Cardiac septum (tissue), 1 donor: ENCODE results near the gene R3HDM2. TPM values are rescaled to one million over a fixed set of nuclear protein-coding genes. Genes with fewer than 3 reads are reported as not detected.
"Not testable (repeated sequence)": the region's sequence is repeated elsewhere in the genome, so short reads cannot be mapped to it uniquely, and the experiment has no call there.

Experiments
- DNase-seq: peaks from one replicate; pipeline ENCODE4 v3.0.0-alpha.2; 2020; ENCODE audit warnings: low spot score
- intact Hi-C: fragments of 100-400 bp; cut with DNase I; formaldehyde crosslinking; loops from one replicate; pipeline ENCODE4 v1.14.0; 2022
- total RNA-seq: library from RNA; stranded (reverse); fragmentation: NEBNext Ultra II Directional; extraction: Animal tissue kit (Norgen Biotek cat#: 25700); gene quantifications from one replicate; pipeline ENCODE4 v1.2.1, GENCODE V29; 2021
- donor health status: DM: no; HTN: no; CAD: no.

R3HDM2 gene
- total RNA-seq, 1 donor from 2014 or later = 77.7 TPM

DNA sequence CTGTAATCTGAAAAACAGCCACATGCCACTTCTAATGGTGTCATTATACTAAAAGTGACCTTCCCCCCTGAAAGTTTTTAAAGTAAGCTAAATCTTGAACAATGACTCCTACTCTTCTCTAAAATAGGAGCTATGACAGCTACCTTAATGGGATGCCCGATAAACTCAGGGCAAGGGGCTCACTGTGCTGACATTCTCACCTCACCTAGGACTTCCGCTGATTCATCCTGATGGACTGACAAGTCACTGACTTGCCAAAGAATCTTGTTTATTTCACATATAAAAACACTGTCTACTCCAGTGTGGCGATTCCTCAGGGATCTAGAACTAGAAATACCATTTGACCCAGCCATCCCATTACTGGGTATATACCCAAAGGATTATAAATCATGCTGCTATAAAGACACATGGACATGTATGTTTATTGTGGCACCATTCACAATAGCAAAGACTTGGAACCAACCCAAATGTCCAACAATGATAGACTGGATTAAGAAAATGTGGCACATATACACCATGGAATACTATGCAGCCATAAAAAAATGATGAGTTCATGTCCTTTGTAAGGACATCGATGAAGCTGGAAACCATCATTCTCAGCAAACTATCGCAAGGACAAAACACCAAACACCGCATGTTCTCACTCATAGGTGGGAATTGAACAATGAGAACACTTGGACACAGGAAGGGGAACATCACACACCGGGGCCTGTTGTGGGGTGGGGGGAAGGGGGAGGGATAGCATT, 31.0 kb downstream of the R3HDM2 start:
- intact Hi-C loops = not testable (repeated sequence)

DNA sequence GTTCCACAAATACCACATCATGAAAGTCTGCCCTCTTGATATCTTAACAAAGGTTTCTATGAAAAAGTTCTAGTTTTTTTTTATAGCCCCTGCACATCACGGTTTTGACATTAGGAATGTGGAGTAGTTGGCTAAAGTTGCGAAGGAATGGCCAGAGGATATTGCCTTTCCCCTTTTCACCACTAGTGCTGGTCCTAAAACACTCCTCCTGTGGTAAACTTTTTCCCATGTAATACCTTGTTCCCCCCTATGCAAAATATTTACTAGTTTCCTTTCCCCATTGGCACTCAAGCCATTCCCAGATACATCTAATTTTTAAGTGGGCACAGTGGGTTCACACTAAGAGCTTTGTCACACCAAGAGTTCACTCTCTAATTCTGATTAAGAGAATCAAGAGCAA, 33.4 kb downstream of the R3HDM2 start:
- intact Hi-C loops = no loop called here
- DNase-seq = no peak

More for the DNA sequence above, 31.0 kb downstream of the R3HDM2 start:
- DNase-seq = not testable (repeated sequence)

- no peak for DNase-seq
- intact Hi-C loops = no loop called here
These were observed 35.7 kb downstream of the R3HDM2 start for GRCh38 chr12:57395121-57395520.

GRCh38 chr12:57390174-57390573, 40.7 kb downstream of the R3HDM2 start:
- intact Hi-C loops = no loop called here
- DNase-seq = no peak

DNA sequence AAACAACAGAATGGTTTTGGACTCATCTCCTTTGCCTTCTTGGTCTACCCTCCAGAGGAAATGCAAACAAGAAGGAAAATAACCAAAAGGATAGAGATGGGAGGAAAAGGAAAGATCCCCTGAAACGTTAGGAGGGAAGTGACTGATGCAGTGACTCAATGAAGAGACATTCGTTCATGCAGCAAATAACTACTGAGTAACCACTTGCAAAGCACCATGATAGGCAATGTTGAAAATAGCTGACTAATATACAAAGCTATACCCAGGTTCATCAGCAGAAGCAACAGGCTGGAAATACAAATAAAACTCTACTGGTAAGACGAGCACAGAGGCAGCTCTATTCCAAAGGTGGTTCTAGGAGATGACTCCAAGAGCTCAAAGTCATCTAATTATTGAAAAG, 41.8 kb downstream of the R3HDM2 start:
- no peak for DNase-seq
- intact Hi-C loops = no loop called here

GRCh38 chr12:57388425-57388824, 42.4 kb downstream of the R3HDM2 start:
- intact Hi-C loops = no loop called here
- no peak for DNase-seq

- DNase-seq = no peak
- intact Hi-C loops = no loop called here
These were observed 44.6 kb downstream of the R3HDM2 start for GRCh38 chr12:57386187-57386720.

DNA sequence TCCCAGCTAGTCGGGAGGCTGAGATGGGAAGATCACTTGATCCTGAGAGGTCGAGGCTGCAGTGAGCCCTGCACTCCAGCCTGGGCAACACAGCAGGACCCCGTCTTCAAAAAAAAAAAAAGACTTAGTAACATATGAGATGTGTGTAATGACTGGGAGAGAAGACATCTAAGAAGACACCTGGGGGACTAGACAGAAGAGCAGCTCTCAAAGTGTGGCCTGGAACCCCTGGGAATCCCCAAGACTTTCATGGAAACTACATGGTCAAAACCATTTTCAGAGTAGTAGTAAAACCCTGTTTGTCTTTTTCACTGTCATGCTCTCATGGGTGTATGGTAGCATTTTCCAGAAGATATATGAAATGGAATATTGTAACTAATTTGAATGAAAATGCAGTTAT, 45.3 kb downstream of the R3HDM2 start:
- intact Hi-C loops = no loop called here
- DNase-seq = no peak

DNA sequence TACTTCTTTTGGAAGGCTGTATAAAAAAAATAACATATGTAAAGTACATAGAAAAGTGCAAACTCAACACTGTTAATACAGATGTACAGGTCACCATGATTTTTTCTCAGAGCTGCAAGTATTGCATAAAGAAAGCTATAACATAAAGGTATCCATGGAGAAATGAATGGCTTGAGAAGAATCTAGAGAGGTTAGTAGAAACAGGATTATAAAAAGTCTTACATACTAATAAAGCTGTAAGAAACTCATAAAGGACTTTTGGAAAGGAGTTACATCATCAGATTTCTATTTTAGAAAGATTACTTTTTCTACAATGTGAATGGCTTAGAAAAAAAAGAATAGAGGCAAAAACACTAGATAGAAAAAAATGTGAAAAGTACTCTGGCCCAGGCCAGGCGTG, 46.4 kb downstream of the R3HDM2 start:
- no peak for DNase-seq
- intact Hi-C loops = no loop called here

DNA sequence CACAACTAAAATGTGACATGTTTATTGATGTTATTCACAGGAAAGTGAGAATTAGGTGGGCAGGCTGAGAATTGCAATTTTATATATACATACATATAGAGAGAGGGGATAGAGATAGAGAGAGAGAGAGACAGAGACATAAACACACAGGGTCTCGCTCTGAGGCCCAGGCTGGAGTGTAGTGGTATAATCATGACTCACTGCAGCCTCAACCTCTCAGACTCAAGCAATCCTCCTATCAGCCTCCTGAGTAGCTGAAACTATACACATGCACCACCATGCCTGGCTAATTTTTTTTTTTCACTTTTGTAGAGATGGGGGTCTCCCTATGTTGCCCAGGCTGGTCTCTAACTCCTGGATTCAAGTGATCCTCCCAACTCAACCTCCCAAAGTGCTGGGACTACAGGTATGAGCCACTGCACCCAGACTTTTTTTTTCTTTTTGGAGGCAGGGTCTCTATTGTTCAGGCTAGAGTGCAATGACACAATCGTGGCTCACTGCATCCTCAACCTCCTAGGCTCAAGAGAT, 49.1 kb downstream of the R3HDM2 start:
- no peak for DNase-seq
- intact Hi-C loops = no loop called here

DNA sequence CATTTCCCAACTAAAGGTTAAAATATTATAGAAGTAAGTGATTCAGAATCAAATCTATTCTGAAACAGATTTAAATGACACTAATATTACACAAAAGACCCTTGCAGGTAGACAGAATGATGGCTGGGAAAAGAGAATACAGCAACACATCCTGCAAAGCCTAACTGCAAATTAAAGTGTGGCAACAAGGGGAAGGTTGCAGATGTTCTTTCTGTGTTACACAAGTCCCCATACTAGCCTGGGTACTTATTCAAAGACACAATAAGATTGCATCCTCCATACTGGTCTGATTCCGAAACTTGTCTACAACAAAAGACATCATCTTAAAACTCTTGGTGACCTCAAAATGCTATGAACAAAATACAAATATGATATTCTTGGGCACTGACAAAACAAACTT, 50.5 kb downstream of the R3HDM2 start:
- no peak for DNase-seq
- intact Hi-C loops = no loop called here

GRCh38 chr12:57377103-57377840, 53.6 kb downstream of the R3HDM2 start:
- no peak for DNase-seq
- intact Hi-C loops = no loop called here

- intact Hi-C loops = no loop called here
- DNase-seq = no peak
These were observed 58.6 kb downstream of the R3HDM2 start for GRCh38 chr12:57372233-57372632.

DNA sequence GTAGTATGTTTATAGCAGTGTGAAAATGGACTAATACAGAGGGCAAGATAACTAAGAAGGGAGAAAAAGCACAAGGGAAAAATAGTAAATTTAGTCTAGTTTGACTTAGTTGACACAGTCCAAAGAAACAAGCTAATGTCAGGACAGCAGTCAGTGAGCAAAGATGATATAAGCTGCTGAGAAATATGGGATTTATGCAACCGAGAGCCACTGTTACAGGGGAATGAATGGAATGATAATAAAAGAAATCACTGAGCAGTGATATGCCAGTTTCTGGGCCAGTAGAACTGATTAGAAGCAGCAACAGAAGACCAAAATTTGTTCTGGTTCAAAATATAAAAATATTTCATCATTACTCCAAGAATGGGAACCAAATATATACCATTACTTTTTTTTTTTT, 60.1 kb downstream of the R3HDM2 start:
- intact Hi-C loops = no loop called here
- no peak for DNase-seq

DNA sequence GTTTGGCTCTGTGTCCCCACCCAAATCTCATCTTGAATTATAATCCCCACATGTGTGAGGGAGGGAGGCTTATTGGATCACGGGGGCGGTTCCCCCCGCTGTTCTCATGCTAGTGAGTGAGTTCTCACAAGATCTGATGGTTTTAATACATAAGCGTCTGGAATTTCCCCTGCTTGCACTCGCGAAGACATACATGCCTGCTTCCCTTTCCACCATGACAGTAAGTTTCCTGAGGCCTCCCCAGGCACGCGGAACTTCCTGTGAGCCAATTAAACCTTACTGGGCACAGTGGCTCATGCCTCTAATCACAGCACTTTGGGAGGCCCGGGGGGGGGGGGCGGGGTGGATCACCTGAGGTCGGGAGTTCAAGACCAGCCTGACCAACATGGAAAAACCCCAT, 60.8 kb downstream of the R3HDM2 start:
- no peak for DNase-seq
- intact Hi-C loops = no loop called here

DNA sequence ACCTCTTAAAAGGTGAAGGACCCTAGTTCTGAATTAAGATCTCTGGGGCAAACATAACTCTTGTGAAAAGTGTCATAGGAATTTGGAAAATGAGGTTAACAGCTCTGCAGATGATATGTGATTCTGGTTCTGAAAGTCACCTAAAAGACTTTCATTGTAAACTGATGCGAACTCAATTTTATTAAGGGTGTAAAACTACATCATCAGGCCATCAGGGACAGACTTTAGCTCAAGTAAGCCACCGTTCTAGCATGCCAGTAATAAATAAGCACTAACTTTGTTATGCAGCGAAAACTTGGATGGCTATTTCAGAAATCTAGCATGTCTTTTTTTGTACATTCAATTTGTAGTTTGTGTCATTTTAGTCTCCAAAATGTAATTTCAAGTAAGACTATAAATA, 61.6 kb downstream of the R3HDM2 start:
- intact Hi-C loops = no loop called here

GRCh38 chr12:57368349-57369095, 62.3 kb downstream of the R3HDM2 start:
- DNase-seq = no peak
- intact Hi-C loops = no loop called here

More for the DNA sequence above, 61.6 kb downstream of the R3HDM2 start:
- no peak for DNase-seq

GRCh38 chr12:57367121-57367520, 63.7 kb downstream of the R3HDM2 start:
- intact Hi-C loops = no loop called here
- DNase-seq = no peak

- no peak for DNase-seq
- intact Hi-C loops = no loop called here
These were observed 64.5 kb downstream of the R3HDM2 start for GRCh38 chr12:57366315-57366714.

- DNase-seq, intact Hi-C loops: not testable (repeated sequence)
These were observed 66.7 kb downstream of the R3HDM2 start for GRCh38 chr12:57364156-57364555.
